Gastroesophageal sphincter (tissue), 4 donors: ENCODE results near the gene SLC41A2. TPM values are rescaled to one million over a fixed set of nuclear protein-coding genes. Genes with fewer than 3 reads are reported as not detected.

Experiments used
- ATAC-seq: fragments of 150-250 bp; one replicate; pipeline ENCODE4 v1.9.1; 2016; ENCODE audit warnings: mild to moderate bottlenecking, moderate library complexity
- H3K27ac ChIP-seq, 4 donors: fragments of 200-600 bp; sonication (generic) in 3 of 4; 1 replicate in 3 of 4; 2 replicates in 1 of 4; pipeline ENCODE4 v1.5.1; 2016 to 2019
- H3K27me3 ChIP-seq: fragments of 200-600 bp; sonication (generic); one replicate; pipeline ENCODE4 v1.5.1; 2019
- H3K36me3 ChIP-seq, 2 donors: fragments of 200-600 bp; sonication (generic); one replicate each; pipeline ENCODE4 v1.5.1; 2019; ENCODE audit warnings: control low read depth in 1 of 2
- H3K4me1 ChIP-seq, 3 donors: fragments of 200-600 bp; sonication (generic); 1 replicate in 2 of 3; 2 replicates in 1 of 3; pipeline ENCODE4 v1.5.1; 2016 to 2019; ENCODE audit warnings: control low read depth in 2 of 3
- H3K4me3 ChIP-seq, 2 donors: fragments of 200-600 bp; sonication (generic); one replicate each; pipeline ENCODE4 v1.5.1; 2019; ENCODE audit warnings: mild to moderate bottlenecking in 1 of 2, moderate library complexity in 1 of 2
- H3K9me3 ChIP-seq, 3 donors: fragments of 200-600 bp; sonication (generic); one replicate each; pipeline ENCODE4 v1.5.1; 2017 to 2019; ENCODE audit warnings: control low read depth in 2 of 3
- CTCF ChIP-seq, 4 experiments: fragments of 200-600 bp in 2 of 4; fragments of 450-650 bp in 2 of 4; sonication (generic) in 1 of 4; IDR thresholded peaks; one replicate each; pipeline ENCODE4 v1.5.1; 2017 to 2019; ENCODE audit warnings: antibody characterized with exemption in 4 of 4, mild to moderate bottlenecking in 2 of 4, moderate library complexity in 2 of 4
- EP300 ChIP-seq: sonication (generic); formaldehyde crosslinking; IDR thresholded peaks from one replicate; pipeline ENCODE4 v1.6.1; 2017; ENCODE audit warnings: antibody characterized with exemption, mild to moderate bottlenecking
- POLR2A ChIP-seq, 2 donors: fragments of 450-650 bp; IDR thresholded peaks; one replicate each; pipeline ENCODE4 v1.6.1; 2017; ENCODE audit warnings: antibody characterized with exemption in 2 of 2, mild to moderate bottlenecking in 2 of 2, moderate library complexity in 1 of 2
- POLR2AphosphoS5 ChIP-seq: sonication (generic); formaldehyde crosslinking; IDR thresholded peaks from one replicate; pipeline ENCODE4 v1.6.1; 2017; ENCODE audit warnings: antibody characterized with exemption
- WGBS, 2 donors: methylation state at CpG; one replicate each; pipeline ENCODE4 v1.1.5; 2018; ENCODE audit warnings: low coverage in 1 of 2; 5-methylcytosine and 5-hydroxymethylcytosine counted together
- total RNA-seq, 4 donors: library from RNA; depleted of rRNA; stranded (reverse); fragments of >200 nt; gene quantifications; one replicate each; pipeline ENCODE4 v1.1.0, GENCODE V29; 2016

Gene SLC41A2
- total RNA-seq, 4 donors from 2014 or later, result 24.1 to 95.4 (median 49.4) TPM

DNA sequence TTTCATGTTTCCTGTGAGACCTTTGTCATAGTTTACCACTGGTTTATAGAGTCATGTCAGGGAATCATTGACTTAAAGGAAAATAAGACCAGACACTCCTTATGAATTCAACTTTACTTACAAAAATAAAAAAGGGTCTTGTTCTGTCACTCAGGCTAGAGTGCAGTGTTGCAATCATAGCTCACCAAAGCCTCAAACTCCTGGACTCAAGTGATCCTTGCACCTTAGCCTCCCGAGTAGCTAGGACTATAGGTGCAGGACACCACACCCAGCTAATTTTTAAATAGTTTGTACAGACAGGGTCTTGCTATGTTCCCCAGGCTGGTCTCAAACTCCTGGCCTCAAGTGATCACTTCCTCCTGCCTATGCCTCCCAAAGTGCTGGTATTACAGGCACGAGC, 19.0 kb downstream of the SLC41A2 start:
- no peak for TF ChIP-seq POLR2AphosphoS5
- no peak for TF ChIP-seq CTCF (IDR thresholded peaks at IDR 0.05)
- no peak for TF ChIP-seq EP300
- no peak for TF ChIP-seq POLR2A (IDR thresholded peaks at IDR 0.05)
- no peak for ATAC-seq
- H3K9me3 ChIP-seq, result peaks cover 0 to 10% (median 0%) of the 10 kb centered on the region in 3 donors

GRCh38 chr12:104938371-104938770, 19.7 kb downstream of the SLC41A2 start:
- TF ChIP-seq CTCF (IDR thresholded peaks at IDR 0.05), result no peak
- no peak for TF ChIP-seq POLR2A (IDR thresholded peaks at IDR 0.05)
- no peak for TF ChIP-seq POLR2AphosphoS5
- TF ChIP-seq EP300, result no peak
- 70% methylated on average over 3 of the region's 3 CpGs; no CpG with 5 or more reads in 1 of the 2 donors for WGBS, 2 donors
- Histone ChIP-seq H3K4me3 (no peak overlapping the region), H3K36me3 (no peaks in the 10 kb centered on the region), H3K9me3 (peaks cover 0 to 3% (median 0%) of the 10 kb centered on the region in 3 donors), H3K27ac (no peak overlapping the region), H3K4me1 (no peaks in the 10 kb centered on the region), H3K27me3 (no peaks in the 10 kb centered on the region)
- no peak for ATAC-seq

More for the DNA sequence above, 19.0 kb downstream of the SLC41A2 start:
- Histone ChIP-seq H3K4me3 (no peak overlapping the region), H3K27me3 (no peaks in the 10 kb centered on the region), H3K27ac (no peak overlapping the region), H3K4me1 (no peaks in the 10 kb centered on the region), H3K36me3 (no peaks in the 10 kb centered on the region)
- 90 to 100% methylated on average over 1 to 2 of the region's 2 CpGs for WGBS, 2 donors

DNA sequence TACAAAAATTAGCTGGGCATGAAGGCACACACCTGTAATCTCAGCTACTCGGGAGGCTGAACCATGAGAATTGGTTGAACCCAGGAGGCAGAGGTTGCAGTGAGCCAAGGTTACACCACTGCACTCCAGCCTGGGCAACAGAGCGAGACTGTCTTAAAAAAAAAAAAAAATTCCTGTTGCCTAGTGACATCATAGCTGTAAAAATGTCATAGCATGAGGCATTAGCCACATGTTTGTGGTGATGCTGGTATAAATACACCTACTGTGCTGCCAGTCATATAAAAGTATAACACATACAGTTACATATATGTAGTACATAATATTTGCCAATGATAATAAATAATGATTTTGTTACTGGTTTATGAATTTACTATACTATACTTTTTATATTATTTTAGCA, 22.2 kb downstream of the SLC41A2 start:
- no peak for ATAC-seq
- Histone ChIP-seq H3K27me3 (no peaks in the 10 kb centered on the region), H3K36me3 (no peaks in the 10 kb centered on the region), H3K9me3 (no peaks in the 10 kb centered on the region), H3K27ac (no peak overlapping the region), H3K4me3 (no peak overlapping the region), H3K4me1 (no peaks in the 10 kb centered on the region)
- TF ChIP-seq POLR2AphosphoS5 (no peak), EP300 (no peak), POLR2A (IDR thresholded peaks at IDR 0.05) (no peak), CTCF (IDR thresholded peaks at IDR 0.05) (no peak)
- WGBS, 2 donors, result 100% methylated on average over 1 of the region's 2 CpGs

DNA sequence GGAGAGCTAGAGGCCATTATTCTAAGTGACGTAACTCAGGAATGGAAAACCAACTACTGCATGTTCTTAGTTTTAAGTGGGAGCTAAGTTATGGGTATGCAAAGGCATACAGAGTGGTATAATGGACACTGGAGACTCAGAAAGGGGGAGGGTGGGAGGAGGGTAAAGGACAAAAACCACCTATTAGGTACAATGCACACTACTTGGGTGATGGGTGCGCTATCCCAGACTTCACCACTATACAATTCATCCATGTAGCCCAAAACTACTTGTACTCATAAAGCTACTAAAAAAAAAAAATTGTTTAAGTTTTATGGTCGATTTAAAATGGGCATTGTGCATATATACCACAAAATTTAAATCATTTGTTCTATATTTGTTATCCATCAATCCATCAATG, 24.3 kb downstream of the SLC41A2 start:
- Histone ChIP-seq H3K27me3 (no peaks in the 10 kb centered on the region), H3K4me3 (no peak overlapping the region), H3K27ac (no peak overlapping the region), H3K36me3 (no peaks in the 10 kb centered on the region), H3K4me1 (no peaks in the 10 kb centered on the region), H3K9me3 (no peaks in the 10 kb centered on the region)
- no peak for ATAC-seq
- WGBS, 2 donors, result 81 to 90% methylated on average over 3 of the region's 3 CpGs
- TF ChIP-seq POLR2AphosphoS5 (no peak), POLR2A (IDR thresholded peaks at IDR 0.05) (no peak), CTCF (IDR thresholded peaks at IDR 0.05) (no peak), EP300 (no peak)

DNA sequence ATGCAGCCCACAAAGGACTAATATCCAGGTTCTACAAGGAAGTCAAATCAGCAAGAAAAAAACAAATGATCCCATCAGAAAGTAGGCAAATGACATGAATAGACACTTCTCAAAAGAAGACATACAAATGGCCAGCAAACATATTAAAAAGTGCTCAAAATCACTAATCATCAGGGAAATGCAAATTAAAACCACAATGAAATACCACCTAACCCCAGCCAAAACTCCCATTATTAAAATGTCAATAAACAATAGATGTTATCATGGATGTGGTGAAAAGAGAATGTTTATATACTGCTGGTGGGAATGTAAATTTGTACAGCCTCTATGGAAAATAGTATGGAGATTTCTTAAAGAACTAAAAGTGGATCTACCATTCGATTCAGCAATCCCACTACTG, 25.0 kb downstream of the SLC41A2 start:
- 71 to 88% methylated on average over 1 of the region's 1 CpG for WGBS, 2 donors
- TF ChIP-seq CTCF (IDR thresholded peaks at IDR 0.05), result no peak
- TF ChIP-seq POLR2A (IDR thresholded peaks at IDR 0.05), result no peak
- TF ChIP-seq POLR2AphosphoS5, result no peak
- TF ChIP-seq EP300, result no peak
- H3K4me3 ChIP-seq, result no peak overlapping the region
- no peak overlapping the region for H3K27ac ChIP-seq
- H3K4me1 ChIP-seq, result no peaks in the 10 kb centered on the region
- no peaks in the 10 kb centered on the region for H3K27me3 ChIP-seq
- no peaks in the 10 kb centered on the region for H3K36me3 ChIP-seq
- H3K9me3 ChIP-seq, result no peaks in the 10 kb centered on the region
- no peak for ATAC-seq
